EH (cell line): ENCODE results near the gene NME1.

Experiments
- DNase-seq: peaks from one replicate; pipeline ENCODE4 v3.0.0-alpha.2; 2015; ENCODE audit warnings: low read depth

Gene NME1

GRCh38 chr17:51189162-51189561, 35.8 kb downstream of the NME1 start:
- no peak for DNase-seq

GRCh38 chr17:51189628-51190027, 36.3 kb downstream of the NME1 start:
- no peak for DNase-seq

GRCh38 chr17:51191895-51192294, 38.5 kb downstream of the NME1 start:
- no peak for DNase-seq

GRCh38 chr17:51197754-51198153, 44.4 kb downstream of the NME1 start:
- DNase-seq = no peak

DNA sequence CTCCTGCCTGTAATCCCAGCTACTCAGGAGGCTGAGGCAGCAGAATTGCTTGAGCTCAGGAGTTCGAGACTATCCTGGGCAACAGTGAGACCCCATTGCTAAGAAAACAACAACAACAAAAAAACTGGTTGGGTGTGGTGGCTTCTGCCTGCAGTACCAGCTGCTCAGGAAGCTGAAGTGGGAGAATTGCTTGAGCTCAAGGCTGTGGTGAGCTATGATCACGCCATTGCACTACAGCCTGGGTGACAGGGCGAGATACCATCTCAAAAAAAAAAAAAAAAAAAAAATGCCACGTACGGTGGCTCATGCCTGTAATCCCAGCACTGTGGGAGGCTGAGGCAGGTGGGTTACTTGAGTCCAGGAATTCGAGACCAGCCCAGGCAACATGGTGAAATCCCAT, 46.9 kb downstream of the NME1 start:
- no peak for DNase-seq

- DNase-seq = no peak
These were observed 47.5 kb downstream of the NME1 start for GRCh38 chr17:51200846-51201245.

GRCh38 chr17:51203838-51204237, 50.5 kb downstream of the NME1 start:
- no peak for DNase-seq
